ENCODE measurements around the gene RFLNA.
"Not testable (repeated sequence)": the region's sequence is repeated elsewhere in the genome, so short reads cannot be mapped to it uniquely, and the experiment has no call there.

RFLNA gene

GRCh38 chr12:124316257-124316900 is 21.5 kb downstream of the RFLNA start:
- H3K4me1 ChIP-seq: peaks cover 0 to 10% (median 1%) of the 10 kb centered on the region in 10 experiments; a peak in 5 of 20 replicates
- H3K36me3 ChIP-seq: no peaks in the 10 kb centered on the region
- no peaks in the 10 kb centered on the region for H3K27me3 ChIP-seq
- H3K4me2 ChIP-seq: no peak overlapping the region
- no peak for TF ChIP-seq Cebpa-rat (IDR thresholded peaks at IDR 0.05)
- no peak overlapping the region; a peak in 1 of 22 replicates for H3K9ac ChIP-seq
- H3K4me3 ChIP-seq: no peak overlapping the region
- peaks cover 0 to 11% (median 0%) of the 10 kb centered on the region in 11 experiments; a peak in 6 of 22 replicates for H4K20me1 ChIP-seq
- no peak overlapping the region for H3K27ac ChIP-seq
- no peaks in the 10 kb centered on the region for H3K9me3 ChIP-seq (replicated peaks in 1 of 11)

- Histone ChIP-seq H3K27ac (no peak overlapping the region), H3K4me1 (peaks cover 0 to 12% (median 0%) of the 10 kb centered on the region in 10 experiments; a peak in 3 of 20 replicates), H3K4me2 (no peak overlapping the region), H3K36me3 (no peaks in the 10 kb centered on the region), H3K27me3 (no peaks in the 10 kb centered on the region), H3K9ac (no peak overlapping the region), H3K4me3 (no peak overlapping the region), H4K20me1 (peaks cover 0 to 21% (median 0%) of the 10 kb centered on the region in 11 experiments; a peak in 9 of 22 replicates), H3K9me3 (replicated peaks in 1 of 11) (no peaks in the 10 kb centered on the region)
- TF ChIP-seq Cebpa-rat (IDR thresholded peaks at IDR 0.05): no peak
Observed at GRCh38 chr12:124317400-124317799, 22.5 kb downstream of the RFLNA start.

- H3K36me3 ChIP-seq: peaks cover 1 to 5% (median 2%) of the 10 kb centered on the region in 11 experiments
- no peaks in the 10 kb centered on the region for H3K27me3 ChIP-seq
- no peak overlapping the region for H3K4me3 ChIP-seq
- H3K4me2 ChIP-seq: no peak overlapping the region
- no peak overlapping the region for H3K27ac ChIP-seq
- H4K20me1 ChIP-seq: peaks cover 0 to 23% (median 0%) of the 10 kb centered on the region in 11 experiments; a peak in 9 of 22 replicates
- no peak overlapping the region for H3K9ac ChIP-seq
- peaks cover 0 to 12% (median 0%) of the 10 kb centered on the region in 10 experiments; a peak in 2 of 20 replicates for H3K4me1 ChIP-seq
- peaks cover 2 to 9% (median 8%) of the 10 kb centered on the region in 11 experiments for H3K9me3 ChIP-seq (replicated peaks in 1 of 11)
- TF ChIP-seq Cebpa-rat (IDR thresholded peaks at IDR 0.05): no peak
Observed at GRCh38 chr12:124318278-124319020, 23.6 kb downstream of the RFLNA start.

GRCh38 chr12:124319368-124320050 is 24.6 kb downstream of the RFLNA start:
- no peaks in the 10 kb centered on the region for H3K27me3 ChIP-seq
- TF ChIP-seq Cebpa-rat (IDR thresholded peaks at IDR 0.05): no peak
- peaks cover 12 to 20% (median 18%) of the 10 kb centered on the region in 11 experiments for H3K9me3 ChIP-seq (replicated peaks in 1 of 11)
- H3K4me2 ChIP-seq: no peak overlapping the region
- H3K27ac ChIP-seq: no peak overlapping the region
- no peak overlapping the region for H3K9ac ChIP-seq
- peaks cover 0 to 23% (median 0%) of the 10 kb centered on the region in 11 experiments; a peak in 8 of 22 replicates for H4K20me1 ChIP-seq
- H3K36me3 ChIP-seq: peaks cover 12 to 15% (median 12%) of the 10 kb centered on the region in 11 experiments
- no peak overlapping the region for H3K4me3 ChIP-seq
- peaks cover 0 to 12% (median 0%) of the 10 kb centered on the region in 10 experiments; a peak in 2 of 20 replicates for H3K4me1 ChIP-seq

- H3K27ac ChIP-seq: no peak overlapping the region
Observed at GRCh38 chr12:124321040-124321481, 26.2 kb downstream of the RFLNA start.

GRCh38 chr12:124321556-124322270 is 26.8 kb downstream of the RFLNA start:
- TF ChIP-seq Cebpa-rat (IDR thresholded peaks at IDR 0.05): no peak
- H3K9ac ChIP-seq: peak overlapping the region in 1 of 11 experiments; percentile 5; a peak in 1 of 22 replicates

More at GRCh38 chr12:124321040-124321481, 26.2 kb downstream of the RFLNA start:
- peaks cover 24 to 35% (median 29%) of the 10 kb centered on the region in 11 experiments for H3K9me3 ChIP-seq (replicated peaks in 1 of 11)
- no peak overlapping the region for H3K4me2 ChIP-seq
- no peak overlapping the region for H3K4me3 ChIP-seq
- peaks cover 25 to 30% (median 27%) of the 10 kb centered on the region in 11 experiments for H3K36me3 ChIP-seq
- 0 out of 22 replicates have a peak overlapping the region, but pooled peaks of 1 of the 11 experiments have one; percentile 5 for H3K9ac ChIP-seq
- no peaks in the 10 kb centered on the region for H3K27me3 ChIP-seq
- TF ChIP-seq Cebpa-rat (IDR thresholded peaks at IDR 0.05): no peak
- H3K4me1 ChIP-seq: peaks cover 0 to 12% (median 0%) of the 10 kb centered on the region in 10 experiments; a peak in 2 of 20 replicates
- peaks cover 0 to 23% (median 0%) of the 10 kb centered on the region in 11 experiments; a peak in 8 of 22 replicates for H4K20me1 ChIP-seq

GRCh38 chr12:124322271-124322998 is 27.5 kb downstream of the RFLNA start:
- TF ChIP-seq Cebpa-rat (IDR thresholded peaks at IDR 0.05): no peak
- Histone ChIP-seq H3K4me1 (peaks cover 0 to 12% (median 0%) of the 10 kb centered on the region in 10 experiments; a peak in 2 of 20 replicates), H3K4me2 (no peak overlapping the region), H4K20me1 (peaks cover 0 to 23% (median 0%) of the 10 kb centered on the region in 11 experiments; a peak in 8 of 22 replicates), H3K27ac (no peak overlapping the region), H3K36me3 (peaks cover 31 to 41% (median 38%) of the 10 kb centered on the region in 11 experiments), H3K9ac (no peak overlapping the region; a peak in 1 of 22 replicates), H3K4me3 (no peak overlapping the region), H3K9me3 (replicated peaks in 1 of 11) (peaks cover 24 to 42% (median 37%) of the 10 kb centered on the region in 11 experiments), H3K27me3 (no peaks in the 10 kb centered on the region)

More at GRCh38 chr12:124321556-124322270, 26.8 kb downstream of the RFLNA start:
- H3K36me3 ChIP-seq: peaks cover 31 to 36% (median 34%) of the 10 kb centered on the region in 11 experiments
- H3K4me3 ChIP-seq: no peak overlapping the region
- peaks cover 0 to 12% (median 0%) of the 10 kb centered on the region in 10 experiments; a peak in 2 of 20 replicates for H3K4me1 ChIP-seq
- peaks cover 0 to 23% (median 0%) of the 10 kb centered on the region in 11 experiments; a peak in 8 of 22 replicates for H4K20me1 ChIP-seq
- H3K4me2 ChIP-seq: no peak overlapping the region
- no peaks in the 10 kb centered on the region for H3K27me3 ChIP-seq
- peaks cover 24 to 40% (median 35%) of the 10 kb centered on the region in 11 experiments for H3K9me3 ChIP-seq (replicated peaks in 1 of 11)
- 0 out of 22 replicates have a peak overlapping the region, but pooled peaks of 1 of the 11 experiments have one; percentile 25 for H3K27ac ChIP-seq

- H4K20me1 ChIP-seq: peaks cover 0 to 28% (median 0%) of the 10 kb centered on the region in 11 experiments; a peak in 8 of 22 replicates
Observed at GRCh38 chr12:124322999-124323328, 28.1 kb downstream of the RFLNA start.

More at GRCh38 chr12:124322999-124323328, 28.1 kb downstream of the RFLNA start:
- H3K4me3 ChIP-seq, H3K9ac ChIP-seq, H3K27me3 ChIP-seq, H3K4me2 ChIP-seq, H3K27ac ChIP-seq: not testable (repeated sequence)
- Histone ChIP-seq H3K36me3 (peaks cover 31 to 46% (median 39%) of the 10 kb centered on the region in 11 experiments), H3K4me1 (peaks cover 0 to 12% (median 0%) of the 10 kb centered on the region in 10 experiments; a peak in 2 of 20 replicates), H3K9me3 (replicated peaks in 1 of 11) (peaks cover 24 to 42% (median 37%) of the 10 kb centered on the region in 11 experiments)
